HepG2 (cell line): ENCODE measurements around the gene DPM2. TPM values are rescaled to one million over a fixed set of nuclear protein-coding genes. Genes with fewer than 3 reads are reported as not detected.

Experiments
- ATAC-seq: fragments of 200-7000 bp; cut with Tn5 transposase; 3 replicates; pipeline ENCODE4 v1.9.1; 2020; ENCODE audit warnings: mild to moderate bottlenecking, moderate library complexity
- BruUV-seq: library from RNA; stranded (reverse); fragments of 400-500 nt; replicated peaks from 2 replicates; lab custom pipeline; 2021; lab: Mats Ljungman, UMichigan
- CTCF ChIA-PET: fragments of 300-600 bp; formaldehyde crosslinking; extraction: SDS; loops from one replicate; lab custom pipeline; 2021; ENCODE audit warnings: low total read pairs, inconsistent platforms, low intra/inter-chr PET ratio; lab: Yijun Ruan, JAX
- POLR2A ChIA-PET: fragments of 350-600 bp; sonication (Branson Sonifier 250); formaldehyde crosslinking; loops from one replicate; lab custom pipeline; 2020; ENCODE audit warnings: antibody characterized with exemption, inconsistent platforms; lab: Yijun Ruan, JAX
- DNase-seq: peaks from one replicate; pipeline ENCODE4 v3.0.0-alpha.2; 2015; ENCODE audit warnings: low spot score
- FAIRE-seq: peaks from 3 replicates; lab custom pipeline; 2011; peaks lifted over from hg19 to GRCh38; lab: Jason Lieb, UNC
- H2AFZ ChIP-seq: one replicate; pipeline ENCODE4 v1.6.1; 2011; ENCODE audit warnings: low read length, inconsistent platforms
- H3K27ac ChIP-seq: fragments of 300-600 bp; 3 replicates; pipeline ENCODE4 v1.8.0; 2011; ENCODE audit warnings: mixed run types, mild to moderate bottlenecking, mixed read lengths, low read length, inconsistent platforms; ENCODE audit not compliant: insufficient read depth; ENCODE audit errors: extremely low read length
- H3K27me3 ChIP-seq, 2 experiments: fragments of 200-600 bp in 1 of 2; 2 replicates in 1 of 2; 3 replicates in 1 of 2; pipeline versions ENCODE4 v1.6.0 to v1.8.0; 2011; ENCODE audit warnings: low read length in 2 of 2, mild to moderate bottlenecking in 2 of 2, moderate library complexity in 2 of 2, inconsistent platforms in 1 of 2; ENCODE audit not compliant: insufficient read depth in 2 of 2, control insufficient read depth in 1 of 2
- H3K36me3 ChIP-seq, 2 experiments: fragments of 200-600 bp in 1 of 2; replicated peaks in 1 of 2; 2 replicates in 1 of 2; 3 replicates in 1 of 2; pipeline versions ENCODE4 v1.5.1 to v1.8.0; 2011; ENCODE audit warnings: low read length in 2 of 2, inconsistent platforms in 1 of 2; ENCODE audit not compliant: insufficient read depth in 2 of 2, control insufficient read depth in 1 of 2
- H3K4me1 ChIP-seq: 2 replicates; pipeline ENCODE4 v1.5.1; 2012; ENCODE audit warnings: low read length, inconsistent platforms; ENCODE audit not compliant: insufficient read depth
- H3K4me2 ChIP-seq: 2 replicates; pipeline ENCODE4 v1.6.0; 2011; ENCODE audit warnings: low read depth, low read length, inconsistent platforms
- H3K4me3 ChIP-seq, 3 experiments: fragments of 200-600 bp in 1 of 3; sonication (generic), shearing (Covaris generic) in 1 of 3; replicated peaks in 1 of 3; 2 replicates each; pipeline ENCODE4 v1.5.1; 2011 to 2016; ENCODE audit warnings: low read length in 3 of 3, inconsistent platforms in 2 of 3, low read depth in 2 of 3, mild to moderate bottlenecking in 2 of 3, control low read depth in 1 of 3, mixed read lengths in 1 of 3; ENCODE audit not compliant: insufficient read depth in 1 of 3
- H3K79me2 ChIP-seq: one replicate; pipeline ENCODE4 v1.6.1; 2011; ENCODE audit warnings: low read length, inconsistent platforms; ENCODE audit not compliant: insufficient read depth
- H3K9ac ChIP-seq: 2 replicates; pipeline ENCODE4 v1.6.0; 2011; ENCODE audit warnings: mild to moderate bottlenecking, low read depth, low read length, inconsistent platforms; ENCODE audit not compliant: insufficient read depth
- H3K9me3 ChIP-seq: 2 replicates; pipeline ENCODE4 v1.5.1; 2012; ENCODE audit warnings: mild to moderate bottlenecking, low read length
- H4K20me1 ChIP-seq: 2 replicates; pipeline ENCODE4 v1.6.0; 2011; ENCODE audit warnings: inconsistent platforms, mild to moderate bottlenecking, low read length, moderate library complexity; ENCODE audit not compliant: insufficient read depth
- CEBPG ChIP-seq: IDR thresholded peaks from 2 replicates; pipeline ENCODE4 v1.6.1; 2016
- DMAP1 ChIP-seq: IDR thresholded peaks from 2 replicates; pipeline ENCODE4 v1.6.1; 2016
- HBP1 ChIP-seq: IDR thresholded peaks from 2 replicates; pipeline ENCODE4 v1.6.1; 2016; ENCODE audit warnings: low read depth, control low read depth
- NCOA1 ChIP-seq: sonication (generic); formaldehyde crosslinking; IDR thresholded peaks from 2 replicates; pipeline ENCODE4 v1.9.0; 2021; ENCODE audit warnings: missing genetic modification reagents
- ZNF354B ChIP-seq: sonication (generic); formaldehyde crosslinking; IDR thresholded peaks from 2 replicates; pipeline ENCODE4 v1.8.0; 2022; ENCODE audit warnings: mild to moderate bottlenecking, missing genetic modification reagents
- ZNF362 ChIP-seq: sonication (generic); formaldehyde crosslinking; IDR thresholded peaks from 2 replicates; pipeline ENCODE4 v1.4.0; 2020; ENCODE audit warnings: missing genetic modification reagents, mild to moderate bottlenecking, borderline replicate concordance
- ZNF446 ChIP-seq: sonication (generic); formaldehyde crosslinking; IDR thresholded peaks from 2 replicates; pipeline ENCODE4 v1.5.0; 2020; ENCODE audit warnings: mild to moderate bottlenecking, missing genetic modification reagents
- ZNF513 ChIP-seq: sonication (generic); formaldehyde crosslinking; conservative IDR thresholded peaks from 2 replicates; pipeline ENCODE4 v1.5.0; 2020; ENCODE audit warnings: missing genetic modification reagents
- ZNF572 ChIP-seq: sonication (generic); formaldehyde crosslinking; IDR thresholded peaks from 2 replicates; pipeline ENCODE4 v1.5.1; 2020; ENCODE audit warnings: mild to moderate bottlenecking, missing genetic modification reagents
- ZNF75D ChIP-seq: sonication (generic); formaldehyde crosslinking; IDR thresholded peaks from 2 replicates; pipeline ENCODE4 v1.8.1; 2023; ENCODE audit warnings: missing genetic modification reagents, mild to moderate bottlenecking, borderline replicate concordance
- WGBS: methylation state at CpG from one replicate; pipeline ENCODE4 v1.1.6; 2017; ENCODE audit warnings: low lambda C conversion rate; 5-methylcytosine and 5-hydroxymethylcytosine counted together
- in situ Hi-C: cut with HindIII; loops from 2 replicates; pipeline ENCODE4 v1.10.0; 2017; ENCODE audit warnings: low pct_unique_long_range_greater_than_20kb; ENCODE audit not compliant: extremely low pct_ligation_motif_present
- intact Hi-C: fragments of 100-400 bp; cut with micrococcal nuclease; formaldehyde crosslinking; loops from one replicate; pipeline ENCODE4 v1.10.0; 2022; ENCODE audit not compliant: unreplicated experiment
- polyA plus RNA-seq, 8 experiments: library from polyadenylated mRNA; depleted of rRNA in 3 of 8; stranded (reverse) in 7 of 8; unstranded in 1 of 8; fragments of >200 nt; fragmentation: Illumina TruSeq in 4 of 8; extraction: Trizol in 4 of 8; gene quantifications; 2 replicates each; pipeline versions ENCODE4 v1.2.1 to v1.2.3, GENCODE V29; 2011 to 2016; ENCODE audit warnings: low read depth in 4 of 8, missing spikeins in 1 of 8, mixed read lengths in 1 of 8; ENCODE audit not compliant: insufficient read depth in 1 of 8
- total RNA-seq, 5 experiments: library from RNA; depleted of rRNA; stranded (reverse); fragments of >200 nt; fragmentation: Illumina TruSeq; extraction: Trizol; gene quantifications; 2 replicates each; pipeline ENCODE4 v1.2.3, GENCODE V29; 2016; ENCODE audit warnings: low read depth in 1 of 5
- TF ChIP-seq, protein P1 (sequence below): sonication (generic); formaldehyde crosslinking; IDR thresholded peaks from 2 replicates; pipeline ENCODE4 v1.4.0; 2020; ENCODE audit warnings: mild to moderate bottlenecking, missing genetic modification reagents

Gene DPM2
- total and polyA plus RNA-seq, 2 of the 13 experiments (the other 11 are each of a cell fraction or from before 2014, with no cell fraction given) = 24.8 to 35.3 TPM

- peak overlapping the region; percentile 64 for H2AFZ ChIP-seq
- WGBS = 4% methylated on average over 9 of the region's 9 CpGs
- TF ChIP-seq ZNF362 (CRISPR knock-in tag) (no peak), NCOA1 (CRISPR knock-in tag) (no peak), ZNF354B (CRISPR knock-in tag) (no peak), CEBPG (CRISPR knock-in tag) (no peak), DMAP1 (CRISPR knock-in tag) (no peak), ZNF75D (CRISPR knock-in tag) (no peak), ZNF513 (CRISPR knock-in tag) (no peak), ZNF446 (no peak), ZNF572 (CRISPR knock-in tag) (peak; percentile 48; the same call in 1 of the 2 replicates), HBP1 (0 out of 2 replicates have a peak, but pooled peaks have one; percentile 47)
- TF ChIP-seq, protein P1, sequence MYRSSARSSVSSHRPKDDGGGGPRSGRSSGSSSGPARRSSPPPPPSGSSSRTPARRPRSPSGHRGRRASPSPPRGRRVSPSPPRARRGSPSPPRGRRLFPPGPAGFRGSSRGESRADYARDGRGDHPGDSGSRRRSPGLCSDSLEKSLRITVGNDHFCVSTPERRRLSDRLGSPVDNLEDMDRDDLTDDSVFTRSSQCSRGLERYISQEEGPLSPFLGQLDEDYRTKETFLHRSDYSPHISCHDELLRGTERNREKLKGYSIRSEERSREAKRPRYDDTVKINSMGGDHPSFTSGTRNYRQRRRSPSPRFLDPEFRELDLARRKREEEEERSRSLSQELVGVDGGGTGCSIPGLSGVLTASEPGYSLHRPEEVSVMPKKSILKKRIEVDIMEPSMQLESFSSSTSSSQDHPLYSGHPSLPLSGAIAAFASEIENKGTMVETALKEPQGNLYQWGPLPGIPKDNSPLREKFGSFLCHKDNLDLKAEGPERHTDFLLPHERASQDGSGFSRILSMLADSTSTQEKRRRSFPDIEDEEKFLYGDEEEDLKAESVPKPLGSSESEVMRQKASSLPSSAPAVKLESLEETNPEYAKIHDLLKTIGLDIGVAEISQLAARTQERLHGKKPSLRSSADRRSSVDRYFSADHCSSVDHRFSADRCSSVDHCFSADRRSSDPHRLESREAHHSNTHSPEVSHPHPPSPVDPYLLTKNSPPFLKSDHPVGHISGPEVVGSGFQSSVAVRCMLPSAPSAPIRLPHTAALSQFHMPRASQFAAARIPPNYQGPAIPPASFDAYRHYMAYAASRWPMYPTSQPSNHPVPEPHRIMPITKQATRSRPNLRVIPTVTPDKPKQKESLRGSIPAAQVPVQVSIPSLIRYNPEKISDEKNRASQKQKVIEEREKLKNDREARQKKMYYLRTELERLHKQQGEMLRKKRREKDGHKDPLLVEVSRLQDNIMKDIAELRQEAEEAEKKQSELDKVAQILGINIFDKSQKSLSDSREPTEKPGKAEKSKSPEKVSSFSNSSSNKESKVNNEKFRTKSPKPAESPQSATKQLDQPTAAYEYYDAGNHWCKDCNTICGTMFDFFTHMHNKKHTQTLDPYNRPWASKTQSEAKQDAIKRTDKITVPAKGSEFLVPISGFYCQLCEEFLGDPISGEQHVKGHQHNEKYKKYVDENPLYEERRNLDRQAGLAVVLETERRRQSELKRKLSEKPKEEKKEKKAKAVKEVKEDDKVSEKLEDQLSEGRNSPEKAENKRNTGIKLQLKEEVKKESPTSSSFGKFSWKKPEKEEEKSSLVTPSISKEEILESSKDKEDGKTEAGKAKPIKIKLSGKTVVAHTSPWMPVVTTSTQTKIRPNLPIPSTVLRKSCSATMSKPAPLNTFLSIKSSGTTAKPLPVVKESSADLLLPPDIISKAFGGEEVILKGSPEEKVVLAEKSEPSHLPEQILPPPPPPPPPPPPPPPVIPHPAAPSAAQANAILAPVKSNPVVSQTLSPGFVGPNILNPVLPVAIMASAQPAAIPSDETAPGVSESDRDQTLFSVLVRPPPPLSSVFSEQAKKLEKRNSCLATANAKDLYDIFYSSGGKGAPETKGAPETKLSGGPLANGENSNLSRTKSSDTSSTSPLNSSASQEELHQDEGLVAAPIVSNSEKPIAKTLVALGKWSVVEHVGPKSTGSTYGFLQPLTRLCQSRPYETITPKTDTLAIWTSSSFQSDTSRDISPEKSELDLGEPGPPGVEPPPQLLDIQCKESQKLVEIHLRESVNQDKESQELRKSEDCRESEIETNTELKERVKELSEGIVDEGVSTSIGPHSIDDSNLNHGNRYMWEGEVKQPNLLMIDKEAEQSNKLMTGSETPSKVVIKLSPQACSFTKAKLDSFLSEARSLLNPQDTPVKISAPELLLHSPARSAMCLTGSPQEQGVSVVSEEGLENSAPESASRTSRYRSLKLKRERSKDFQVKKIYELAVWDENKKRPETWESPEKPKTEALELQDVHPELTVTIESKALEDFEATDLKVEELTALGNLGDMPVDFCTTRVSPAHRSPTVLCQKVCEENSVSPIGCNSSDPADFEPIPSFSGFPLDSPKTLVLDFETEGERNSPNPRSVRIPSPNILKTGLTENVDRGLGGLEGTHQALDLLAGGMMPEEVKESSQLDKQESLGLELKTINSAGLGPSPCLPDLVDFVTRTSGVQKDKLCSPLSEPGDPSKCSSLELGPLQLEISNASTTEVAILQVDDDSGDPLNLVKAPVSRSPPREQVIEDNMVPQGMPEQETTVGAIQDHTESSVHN = no peak
Measured at GRCh38 chr9:127987103-127987614, 49.5 kb upstream of the DPM2 start.

More at GRCh38 chr9:127987103-127987614, 49.5 kb upstream of the DPM2 start:
- DNase-seq (peak; percentile 47), ATAC-seq (peak; percentile 54), FAIRE-seq (no peak)
- Histone ChIP-seq H4K20me1 (no peaks in the 10 kb centered on the region), H3K9me3 (no peaks in the 10 kb centered on the region), H3K79me2 (no peaks in the 10 kb centered on the region), H3K27ac (peak overlapping the region; percentile 40), H3K9ac (peak overlapping the region; percentile 49; the same call in 1 of the 2 replicates), H3K4me1 (peaks cover 88% of the 10 kb centered on the region), H3K4me2 (peak overlapping the region; percentile 79), H3K27me3 (no peaks in the 10 kb centered on the region), H3K36me3 (no peaks in the 10 kb centered on the region), H3K4me3 (peak overlapping the region in 2 of 3 experiments; percentile 36 to 38; a peak in 3 of 6 replicates)
- BruUV-seq = no TSS peak
- POLR2A ChIA-PET = interaction anchor here (1.3 kb wide), 1 partner anchor 35 kb away, joined by 5 read pairs; no protein-coding TSS in a partner anchor
- in situ Hi-C loops = no loop called here
- CTCF ChIA-PET = no interaction called here
- intact Hi-C loops = no loop called here
